Left hindlimb (tissue), 1 donor: ENCODE data around the gene PIK3R3.
"Not testable (repeated sequence)": the region's sequence is repeated elsewhere in the genome, so short reads cannot be mapped to it uniquely, and the experiment has no call there.

Experiments used
- DNase-seq: peaks from one replicate; pipeline ENCODE4 v3.0.0-alpha.2; 2018

The PIK3R3 gene

DNA sequence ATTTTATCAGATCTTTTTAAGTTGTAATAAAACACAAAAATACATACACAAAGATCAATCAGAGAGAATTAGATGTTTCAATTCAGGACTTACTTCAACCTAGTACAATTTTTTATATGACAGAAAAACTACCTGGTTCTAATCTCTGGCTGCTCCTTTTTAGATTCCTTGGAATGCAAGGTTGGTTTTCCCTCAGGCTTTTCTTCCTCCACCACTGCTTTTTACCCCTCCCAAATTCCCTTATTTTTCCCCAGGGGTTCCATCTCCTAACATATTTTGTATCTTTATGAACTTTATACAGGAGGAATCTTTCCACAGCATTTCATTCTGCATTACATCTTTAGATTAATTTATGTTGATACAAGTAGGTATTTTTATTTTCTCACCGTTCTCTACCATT, 33.2 kb downstream of the PIK3R3 start:
- no peak for DNase-seq

DNA sequence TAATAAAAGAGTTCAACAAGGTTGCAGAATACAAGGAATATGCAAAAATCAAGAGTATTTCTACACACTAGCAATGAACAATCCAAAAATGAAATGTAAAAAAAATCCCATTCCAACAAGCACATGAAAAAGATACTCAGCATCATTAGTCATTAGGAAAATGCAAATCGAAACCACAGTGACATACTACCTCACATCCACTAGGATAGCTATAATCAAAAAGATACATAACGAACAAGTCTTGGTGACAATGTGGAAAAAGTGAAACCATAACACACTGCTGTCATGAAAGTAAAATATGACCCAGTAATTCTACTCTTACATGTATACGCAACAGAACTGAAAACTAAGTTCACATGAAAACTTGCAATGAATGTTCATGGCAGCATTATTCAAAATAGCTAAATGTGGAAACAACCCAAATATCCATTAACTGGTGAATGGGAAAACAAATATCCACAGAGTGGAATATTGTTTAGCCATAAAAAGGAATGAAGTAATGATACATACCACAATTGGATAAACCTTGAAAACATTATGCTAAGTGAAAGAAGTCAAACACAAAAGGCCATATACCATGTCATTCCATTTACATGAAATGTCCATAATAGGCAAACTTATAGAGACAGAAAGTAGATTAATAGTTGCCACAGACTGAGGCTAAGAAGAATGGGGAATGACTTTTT, 34.3 kb downstream of the PIK3R3 start:
- no peak for DNase-seq

DNA sequence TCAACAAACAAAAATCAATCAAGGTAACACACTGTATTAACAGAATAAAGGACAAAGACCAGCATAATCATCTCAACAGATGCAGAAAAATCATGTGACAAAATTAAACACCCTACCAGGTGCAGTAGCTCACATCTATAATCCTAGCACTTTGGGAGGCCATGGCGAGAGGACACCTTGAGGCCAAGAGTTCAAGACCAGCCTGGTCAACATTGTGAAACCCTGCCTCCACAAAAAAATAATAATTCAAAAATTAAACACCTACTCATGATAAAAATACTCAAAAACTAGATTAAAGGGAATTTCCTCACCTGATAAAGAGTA, 35.3 kb downstream of the PIK3R3 start:
- no peak for DNase-seq

DNA sequence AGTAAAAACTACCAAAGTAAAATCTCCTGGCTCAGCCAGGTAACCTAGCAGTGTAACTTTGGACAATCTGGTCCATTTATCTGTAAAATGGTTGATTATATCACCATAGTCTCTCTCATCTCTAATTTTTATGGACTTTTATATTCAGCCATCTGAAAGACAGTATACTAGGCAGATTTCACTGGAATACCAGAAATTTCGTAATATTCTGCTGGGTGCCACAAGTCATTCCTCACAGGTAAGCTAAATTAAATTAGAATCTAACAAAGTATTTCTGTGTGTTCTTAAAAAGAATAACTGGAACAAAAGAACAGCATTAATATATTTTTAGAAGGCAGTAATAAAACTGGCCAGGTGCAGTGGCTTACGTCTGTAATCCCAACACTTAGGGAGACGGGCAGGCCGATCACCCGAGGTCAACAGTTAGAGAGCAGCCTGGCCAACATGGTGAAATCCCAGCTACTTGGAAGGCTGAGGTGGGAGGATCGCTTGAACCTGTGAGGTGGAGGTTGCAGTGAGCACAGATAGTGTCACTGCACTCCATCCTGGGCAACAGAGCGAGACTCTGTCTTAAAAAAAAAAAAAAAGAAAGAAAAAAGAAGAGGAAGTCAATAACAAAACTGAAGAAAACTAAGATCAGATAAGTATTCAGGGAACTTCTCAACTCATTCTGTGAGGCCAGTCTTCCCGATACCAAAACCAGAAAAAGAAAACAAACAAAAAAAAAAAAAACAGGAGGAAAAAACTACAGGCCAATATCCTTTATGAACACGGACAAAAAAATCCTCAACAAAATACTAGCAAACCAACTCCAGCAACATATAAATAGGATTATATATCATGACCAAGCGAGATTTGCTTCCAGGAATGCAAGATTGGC, 35.9 kb downstream of the PIK3R3 start:
- DNase-seq, result no peak

DNA sequence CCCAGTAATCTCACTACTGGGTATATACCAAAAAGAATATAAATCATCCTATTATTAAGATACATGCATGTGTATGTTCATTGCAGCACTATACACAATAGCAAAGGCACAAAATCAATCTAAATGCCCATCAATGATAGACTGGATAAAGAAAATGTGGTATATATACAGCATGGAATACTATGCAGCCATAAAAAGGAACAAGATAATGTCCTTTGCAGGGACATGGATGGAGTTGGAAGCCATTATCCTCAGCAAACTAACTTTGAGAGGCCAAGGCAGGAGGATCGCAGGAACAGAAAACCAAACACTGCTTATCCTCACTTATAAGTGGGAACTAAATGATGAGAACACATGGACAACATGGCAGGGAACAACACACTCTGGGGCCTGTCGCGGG, 37.3 kb downstream of the PIK3R3 start:
- not testable (repeated sequence) for DNase-seq

DNA sequence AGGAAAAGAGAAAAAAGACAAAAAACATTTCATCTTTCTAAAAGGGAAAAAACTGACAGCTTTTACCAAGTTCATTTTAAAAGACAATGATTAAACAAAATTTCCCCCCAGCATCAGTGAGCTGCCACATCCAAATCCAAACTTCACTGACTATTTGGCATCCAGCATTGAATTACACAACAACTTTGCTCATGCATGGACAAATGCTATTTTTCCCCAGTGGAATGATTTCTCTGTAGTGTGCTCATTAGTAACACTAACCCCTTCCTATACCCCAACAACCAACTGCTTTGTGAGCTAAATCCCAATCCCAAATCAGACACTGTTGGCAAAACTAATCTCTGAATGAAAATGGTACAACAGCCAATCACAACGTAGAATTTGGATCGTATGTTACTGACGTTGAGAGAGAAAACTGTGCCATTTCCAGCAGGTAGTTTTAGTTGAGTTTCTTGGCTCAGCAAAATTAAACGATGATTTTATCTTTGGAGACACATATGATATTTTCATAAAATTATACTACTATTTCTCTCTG, 37.9 kb downstream of the PIK3R3 start:
- DNase-seq, result no peak

DNA sequence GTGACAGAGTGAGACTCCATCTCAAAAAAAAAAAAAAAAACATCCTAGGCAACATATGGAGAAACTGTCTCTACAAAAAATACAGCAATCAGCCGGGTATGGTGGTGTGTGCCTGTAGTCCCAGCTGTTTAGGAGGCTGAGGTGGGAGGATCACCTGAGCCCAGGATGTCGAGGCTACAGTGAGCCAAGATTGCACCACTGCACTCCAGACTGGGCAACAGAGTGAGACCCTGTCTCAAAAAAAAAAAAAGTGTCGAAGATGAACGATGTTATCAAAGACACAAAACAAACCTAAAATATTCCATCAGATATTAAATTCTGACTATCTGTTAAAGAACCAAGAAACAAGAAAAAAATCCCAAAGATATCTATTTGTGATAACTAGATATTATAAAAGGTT, 38.6 kb downstream of the PIK3R3 start:
- not testable (repeated sequence) for DNase-seq

DNA sequence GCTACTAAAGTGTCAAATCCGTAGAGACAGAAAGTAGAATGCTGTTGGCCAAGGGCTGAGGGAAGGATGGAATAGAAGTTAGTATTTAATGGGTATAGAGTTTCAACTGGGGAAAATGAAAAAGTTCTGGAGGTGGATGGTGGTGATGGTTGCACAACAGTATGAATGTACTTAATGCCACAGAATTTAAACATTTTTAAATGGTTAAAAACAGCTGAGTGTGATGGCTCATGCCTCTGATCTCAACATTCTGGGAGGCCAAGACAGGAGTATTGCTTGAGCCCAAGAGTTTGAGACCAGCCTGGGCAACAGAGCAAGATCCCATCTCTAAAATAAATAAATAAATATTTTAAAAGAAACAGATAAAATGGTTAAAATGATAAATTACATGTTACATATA, 44.5 kb downstream of the PIK3R3 start:
- DNase-seq, result no peak

DNA sequence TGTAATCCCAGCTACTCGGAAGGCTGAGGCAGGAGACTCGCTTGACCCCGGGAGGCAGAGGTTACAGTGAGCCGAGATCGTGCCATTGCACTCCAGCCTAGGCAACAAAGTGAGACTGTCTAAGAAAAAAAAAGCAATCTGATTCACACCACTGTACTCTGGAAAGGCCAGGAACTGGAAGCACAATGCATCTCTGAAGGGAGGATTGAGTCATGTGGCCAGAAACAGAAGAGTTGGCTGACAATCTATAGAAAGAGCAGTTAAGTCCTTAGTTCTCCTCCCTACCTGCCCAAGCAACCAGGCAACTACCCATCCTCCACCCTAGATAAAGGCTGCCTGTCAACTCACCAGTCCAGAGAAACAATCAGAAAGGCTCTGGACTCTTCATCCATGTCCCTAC, 45.9 kb downstream of the PIK3R3 start:
- no peak for DNase-seq

DNA sequence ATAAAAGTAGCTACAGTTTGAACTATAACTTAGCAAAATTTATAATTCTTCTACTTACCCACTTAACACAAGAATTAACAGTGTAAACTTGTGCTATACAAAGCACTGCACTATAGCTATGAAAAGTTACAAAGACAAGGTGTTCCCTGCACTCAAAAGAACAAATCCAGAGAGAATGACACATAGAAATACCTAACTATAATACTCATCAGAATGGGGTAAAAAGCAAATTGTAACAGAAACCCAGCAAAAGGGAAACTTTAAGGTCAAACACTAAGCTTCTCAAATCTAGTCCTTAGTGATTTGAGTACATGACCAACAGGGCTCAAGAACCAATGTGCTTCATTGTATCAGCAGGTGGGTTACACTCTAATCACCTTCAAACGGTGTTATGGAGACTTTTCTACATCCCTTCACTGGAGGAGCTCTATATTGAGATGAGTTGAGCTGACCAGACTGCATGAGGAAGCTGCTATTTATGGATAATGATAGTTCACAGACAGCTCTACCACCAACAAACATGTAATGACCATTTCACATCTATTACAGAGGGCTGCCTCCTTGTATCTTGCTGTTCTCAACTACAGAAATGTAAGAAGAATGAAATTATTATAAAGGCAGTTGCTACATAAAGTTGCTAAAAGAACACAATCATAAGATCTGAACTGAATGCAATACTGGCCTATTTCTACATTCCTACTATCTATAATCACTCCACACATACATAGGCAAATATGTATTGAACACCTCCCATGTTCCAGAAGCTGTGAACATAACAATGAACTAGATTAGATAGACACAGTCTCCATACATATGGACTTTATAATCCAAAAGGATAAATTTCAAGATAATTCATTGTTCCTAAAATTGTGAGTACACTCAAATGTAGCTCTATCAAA, 47.6 kb downstream of the PIK3R3 start:
- DNase-seq, result no peak

DNA sequence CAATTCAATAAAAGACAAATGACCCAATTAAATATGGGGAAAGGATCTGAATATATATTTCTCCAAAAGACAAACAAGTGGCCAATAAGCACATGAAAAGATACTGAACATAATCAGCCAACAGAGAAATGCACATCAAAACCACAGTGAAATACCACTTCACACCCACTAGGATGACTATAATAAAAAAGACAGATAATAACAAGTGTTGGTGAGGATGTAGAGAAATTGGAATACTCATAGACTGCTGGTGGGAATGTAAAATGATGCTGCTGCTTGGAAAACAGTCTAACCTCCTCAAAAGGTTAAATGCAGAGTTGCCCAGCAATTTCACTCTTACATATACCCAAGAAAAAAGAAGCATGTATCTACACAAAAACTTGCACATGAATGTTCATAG, 48.9 kb downstream of the PIK3R3 start:
- no peak for DNase-seq

DNA sequence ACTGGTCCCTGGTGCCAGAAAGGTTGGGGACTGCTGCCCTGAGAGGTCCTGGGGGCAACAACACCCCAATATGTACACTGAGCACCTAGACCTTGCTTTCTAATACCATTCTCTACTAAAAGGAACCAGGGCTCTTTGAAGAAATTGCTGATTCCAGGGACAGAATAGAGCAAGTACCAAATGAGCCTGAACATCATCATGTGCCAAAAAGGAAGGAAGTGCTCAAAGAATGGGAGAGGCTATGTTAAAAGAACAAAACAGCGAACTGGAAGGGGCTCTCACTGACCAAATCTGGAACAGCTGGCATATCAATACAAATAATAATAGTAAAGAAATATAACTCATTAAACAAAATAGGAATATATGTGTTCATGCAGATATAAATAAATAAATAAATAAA, 50.8 kb downstream of the PIK3R3 start:
- DNase-seq, result no peak

DNA sequence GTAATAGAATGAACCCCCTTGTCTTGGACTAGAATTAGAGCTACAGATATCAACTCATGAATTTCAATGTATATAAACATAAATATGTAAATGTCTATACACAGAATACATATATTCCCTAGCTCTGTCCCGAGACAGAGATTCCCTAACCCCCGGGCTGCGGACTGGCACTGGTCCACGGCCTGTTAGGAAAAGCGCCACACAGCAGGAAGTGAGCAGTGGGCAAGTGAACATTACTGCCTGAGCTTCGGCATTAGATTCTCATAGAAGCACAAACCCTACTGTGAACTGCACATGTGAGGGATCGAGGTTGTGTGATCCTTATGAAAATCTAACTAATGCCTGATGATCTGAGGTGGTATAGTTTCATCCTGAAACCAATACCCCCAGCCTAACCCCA, 51.2 kb downstream of the PIK3R3 start:
- no peak for DNase-seq

DNA sequence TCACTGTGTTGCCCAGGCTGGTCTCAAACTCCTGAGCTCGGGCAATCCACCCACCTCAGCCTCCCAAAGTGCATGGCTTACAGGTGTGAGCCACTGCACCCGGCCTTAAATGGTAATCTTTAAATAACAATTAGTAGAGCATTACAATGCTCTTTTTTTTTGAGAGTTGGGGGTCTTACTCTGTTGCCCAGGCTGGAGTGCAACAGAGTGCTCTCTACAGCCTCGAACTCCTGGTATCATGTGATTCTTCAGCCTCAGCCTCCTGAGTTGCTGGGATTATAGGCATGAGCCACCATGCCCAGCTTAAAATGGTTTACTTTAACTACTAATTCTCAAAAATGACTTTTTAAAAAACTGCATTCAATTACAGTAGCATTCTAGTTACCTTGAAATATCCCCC, 52.2 kb downstream of the PIK3R3 start:
- DNase-seq, result no peak

DNA sequence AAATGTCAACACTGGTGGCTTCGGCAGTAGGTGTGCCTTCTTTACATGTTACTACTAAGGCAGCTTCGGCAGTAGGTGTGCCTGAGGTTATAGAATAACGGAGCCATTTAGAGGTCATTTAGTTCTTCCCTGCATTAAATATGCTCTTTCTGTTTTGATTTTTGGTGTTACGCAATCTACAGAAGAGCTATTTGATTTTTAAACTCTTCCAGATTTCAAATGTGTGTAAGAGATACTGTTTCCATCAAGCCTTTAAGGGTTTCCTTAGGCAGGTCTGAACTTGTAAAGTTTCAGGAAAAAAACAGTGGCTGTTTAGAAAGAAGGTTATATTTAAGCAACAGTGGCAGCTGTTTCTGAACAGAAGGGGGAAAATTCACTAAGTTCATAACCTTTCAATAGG, 54.8 kb downstream of the PIK3R3 start:
- DNase-seq, result no peak

DNA sequence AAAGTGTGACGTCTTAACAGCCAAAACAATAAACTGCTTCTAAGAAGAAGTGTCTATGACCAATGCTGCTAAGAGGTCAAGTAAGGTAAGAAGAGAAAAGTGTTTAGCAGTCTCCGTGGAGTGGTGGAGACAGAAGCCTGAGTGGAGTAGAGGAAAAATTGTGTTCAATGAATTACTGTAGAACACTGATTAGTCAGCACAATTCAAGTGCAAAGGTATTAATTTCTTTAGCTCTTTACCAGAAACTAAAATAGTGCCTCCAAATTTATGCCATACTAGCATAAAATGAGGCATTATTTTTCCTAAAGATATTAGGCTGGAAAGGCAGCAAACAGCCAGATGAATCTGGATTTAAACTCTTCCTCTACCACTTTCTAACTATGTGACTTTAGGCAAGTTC, 56.1 kb downstream of the PIK3R3 start:
- no peak for DNase-seq

DNA sequence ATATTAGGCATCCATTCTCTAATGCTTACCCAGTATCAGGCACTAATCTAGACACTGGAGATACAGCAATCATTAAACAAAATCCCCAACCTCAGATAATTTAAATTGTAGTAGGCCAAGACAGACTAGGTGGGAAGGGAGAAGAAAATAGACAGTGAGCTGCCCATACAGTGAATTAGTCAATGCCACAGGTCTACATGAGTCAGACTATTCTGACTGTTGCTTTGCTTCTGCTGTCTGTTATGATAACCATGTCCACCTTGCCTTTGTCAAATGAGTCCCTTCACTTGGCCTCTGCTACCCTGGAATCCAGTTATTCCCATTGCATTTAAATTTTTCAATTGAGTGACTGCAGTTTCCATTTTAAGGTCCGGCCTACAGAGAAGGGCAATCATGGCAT, 59.5 kb downstream of the PIK3R3 start:
- DNase-seq, result no peak

DNA sequence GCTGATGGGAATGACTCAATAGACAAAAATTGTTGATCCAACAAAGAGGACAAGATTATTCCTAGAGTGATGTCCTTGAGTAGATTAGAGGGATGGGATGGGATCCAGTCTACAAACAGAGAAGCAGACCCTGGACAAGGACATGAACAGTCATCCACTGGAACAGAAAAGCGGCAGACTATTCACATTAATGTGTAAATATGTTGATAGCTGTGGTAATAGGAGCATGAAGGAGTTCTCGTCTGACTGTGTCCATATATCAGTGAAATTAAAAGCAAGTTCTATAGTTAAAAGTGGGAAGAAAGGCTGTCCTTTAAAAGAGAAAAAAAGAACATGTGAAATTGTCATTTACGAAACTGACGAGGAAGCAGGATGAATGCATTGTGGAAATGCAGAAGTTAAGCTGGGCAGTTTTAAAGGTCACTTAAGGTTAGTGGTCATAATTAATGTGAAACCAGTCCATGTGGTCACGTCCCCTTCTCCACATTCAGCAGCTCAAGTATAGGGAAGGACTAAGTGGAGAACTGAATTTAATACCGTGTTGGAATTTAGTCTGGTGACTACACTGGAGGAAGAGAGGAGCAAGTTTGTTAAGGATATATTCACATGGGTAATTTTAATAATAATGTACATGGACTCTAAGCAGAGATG, 62.1 kb downstream of the PIK3R3 start:
- no peak for DNase-seq

DNA sequence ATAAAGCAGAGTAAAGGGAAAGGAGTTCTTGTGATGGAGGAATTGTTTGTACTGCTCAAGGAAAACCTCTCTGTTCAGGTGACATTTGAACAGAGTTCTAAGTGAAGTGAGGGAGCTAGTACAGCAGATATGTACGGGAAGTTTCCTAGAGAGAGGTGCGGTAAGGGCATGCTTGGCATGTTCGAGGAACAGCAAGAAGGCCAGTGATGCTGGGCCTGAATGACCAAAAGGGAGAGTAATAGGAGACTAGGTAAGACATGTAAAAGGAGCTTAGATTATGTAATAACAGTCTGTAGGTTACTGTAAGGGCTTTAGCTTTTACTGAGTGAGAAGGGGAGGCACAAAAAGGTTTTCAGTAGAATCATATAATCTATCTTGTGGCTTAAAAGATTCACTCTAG, 63.9 kb downstream of the PIK3R3 start:
- no peak for DNase-seq

DNA sequence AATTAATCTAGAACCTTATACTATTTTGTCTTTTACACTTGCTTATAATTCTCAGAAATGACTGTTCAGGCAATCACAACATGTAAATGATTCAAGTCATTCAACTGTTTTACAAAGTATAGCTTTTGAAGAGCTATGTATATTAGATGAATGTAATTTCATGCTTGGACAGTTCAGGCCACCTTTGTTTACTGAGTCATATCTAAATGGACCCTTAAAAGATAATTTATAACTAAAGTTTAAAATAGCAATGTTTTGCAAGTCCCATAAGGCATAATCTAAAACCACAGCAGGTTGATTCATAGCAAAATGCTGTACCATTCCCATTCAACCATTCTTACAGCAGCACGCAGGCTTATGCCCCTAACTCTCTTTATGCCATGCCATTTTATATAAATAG, 64.8 kb downstream of the PIK3R3 start:
- DNase-seq, result no peak

DNA sequence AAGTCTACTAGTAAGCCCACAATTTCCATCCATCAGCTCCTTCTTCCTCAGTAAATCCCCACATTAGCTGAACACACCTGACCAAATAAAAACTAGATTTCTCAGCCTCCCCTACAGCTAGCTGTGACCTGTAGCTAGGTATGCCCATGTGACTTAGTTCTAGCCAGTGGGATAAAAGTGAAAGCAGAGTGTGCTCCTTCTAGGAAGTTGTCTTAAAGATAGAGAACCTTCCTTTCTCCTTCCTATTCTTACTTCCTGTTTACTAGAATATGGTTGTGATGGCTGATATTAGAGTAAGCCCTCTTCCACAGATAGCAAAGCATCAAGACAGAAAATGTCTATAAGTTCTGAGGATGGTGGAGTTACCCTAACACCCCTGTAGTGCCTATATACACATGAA, 67.0 kb downstream of the PIK3R3 start:
- no peak for DNase-seq

DNA sequence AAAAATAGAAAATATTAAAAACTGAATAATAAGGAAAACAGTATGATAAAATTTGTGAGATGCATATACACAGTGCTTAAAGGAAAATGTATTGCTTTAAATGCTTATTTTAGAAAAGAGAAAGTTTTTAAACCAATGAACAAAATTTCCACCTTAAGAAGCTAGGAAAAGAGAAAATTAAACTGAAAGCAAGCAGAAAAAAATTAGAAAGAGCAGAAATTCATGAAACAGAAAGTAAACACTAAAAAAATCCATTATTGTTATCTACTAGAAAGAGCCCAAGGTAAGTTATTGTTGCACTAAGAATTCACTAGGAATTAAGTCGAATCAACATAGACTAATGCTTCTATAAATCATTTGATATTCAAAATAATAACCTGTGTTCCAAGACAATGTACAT, 67.7 kb downstream of the PIK3R3 start:
- DNase-seq, result no peak
